Nephron progenitor cell (in vitro differentiated cells): ENCODE data around the gene NCAM1.

ENCODE experiments used
- DNase-seq: peaks from one replicate; pipeline ENCODE4 v3.0.0; 2021
- H3K27ac Mint-ChIP-seq: 2 replicates; pipeline ENCODE4 v1.8.0; 2021; ENCODE audit warnings: mild to moderate bottlenecking, moderate library complexity, mixed read lengths
- H3K27me3 Mint-ChIP-seq: 2 replicates; pipeline ENCODE4 v1.8.0; 2021; ENCODE audit warnings: mild to moderate bottlenecking, low read depth, mixed read lengths; ENCODE audit not compliant: poor library complexity
- H3K36me3 Mint-ChIP-seq: 2 replicates; pipeline ENCODE4 v1.8.0; 2021; ENCODE audit warnings: low read depth, mixed read lengths
- H3K4me1 Mint-ChIP-seq: 2 replicates; pipeline ENCODE4 v1.8.0; 2021; ENCODE audit warnings: mixed read lengths
- H3K4me3 Mint-ChIP-seq: 2 replicates; pipeline ENCODE4 v1.8.0; 2021; ENCODE audit warnings: mild to moderate bottlenecking, moderate library complexity, mixed read lengths
- H3K9me3 Mint-ChIP-seq: 2 replicates; pipeline ENCODE4 v1.8.0; 2021; ENCODE audit warnings: mild to moderate bottlenecking, moderate library complexity, mixed read lengths
- CTCF ChIP-seq: fragments of 200-600 bp; sonication (generic); IDR thresholded peaks from 2 replicates; pipeline ENCODE4 v1.5.0; 2021; ENCODE audit warnings: antibody characterized with exemption

The NCAM1 gene

DNA sequence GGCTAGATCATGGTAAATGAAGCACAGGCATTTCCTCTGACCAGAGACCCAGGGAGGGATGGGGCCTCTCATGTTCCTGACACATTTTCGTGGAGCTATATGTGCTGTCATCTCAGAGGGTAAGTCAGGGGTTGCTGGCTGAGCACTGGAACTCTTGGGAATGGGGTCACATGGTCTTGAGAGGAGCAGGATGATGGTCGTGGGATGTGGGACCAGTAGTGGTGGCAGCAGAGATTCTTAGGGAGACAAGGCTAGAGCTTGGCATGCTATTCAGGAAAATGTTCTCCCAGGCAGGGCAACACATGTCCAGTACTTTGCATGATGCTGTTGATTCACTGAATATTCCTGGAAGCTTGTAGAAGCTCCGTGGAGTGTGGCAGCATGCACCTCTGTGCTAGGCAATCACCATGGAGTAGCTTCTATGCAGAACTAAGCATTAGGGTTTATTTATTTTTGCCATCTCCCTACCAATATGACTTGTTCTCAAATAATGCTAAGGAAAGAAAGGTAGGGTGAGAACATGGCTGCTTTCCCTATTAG lies 321.7 kb downstream of the NCAM1 start:
- Mint-ChIP-seq H3K4me1 (peaks cover 3% of the 10 kb centered on the region), H3K9me3 (no peaks in the 10 kb centered on the region), H3K27me3 (peaks cover 6% of the 10 kb centered on the region), H3K4me3 (no peak overlapping the region), H3K36me3 (no peaks in the 10 kb centered on the region), H3K27ac (no peak overlapping the region)
- TF ChIP-seq CTCF = no peak
- no peak for DNase-seq

GRCh38 chr11:113283881-113284280 lies 322.7 kb downstream of the NCAM1 start:
- Mint-ChIP-seq H3K27me3 (peaks cover 6% of the 10 kb centered on the region), H3K36me3 (no peaks in the 10 kb centered on the region), H3K4me1 (peaks cover 3% of the 10 kb centered on the region), H3K9me3 (no peaks in the 10 kb centered on the region), H3K27ac (no peak overlapping the region), H3K4me3 (no peak overlapping the region)
- no peak for DNase-seq
- no peak for TF ChIP-seq CTCF

DNA sequence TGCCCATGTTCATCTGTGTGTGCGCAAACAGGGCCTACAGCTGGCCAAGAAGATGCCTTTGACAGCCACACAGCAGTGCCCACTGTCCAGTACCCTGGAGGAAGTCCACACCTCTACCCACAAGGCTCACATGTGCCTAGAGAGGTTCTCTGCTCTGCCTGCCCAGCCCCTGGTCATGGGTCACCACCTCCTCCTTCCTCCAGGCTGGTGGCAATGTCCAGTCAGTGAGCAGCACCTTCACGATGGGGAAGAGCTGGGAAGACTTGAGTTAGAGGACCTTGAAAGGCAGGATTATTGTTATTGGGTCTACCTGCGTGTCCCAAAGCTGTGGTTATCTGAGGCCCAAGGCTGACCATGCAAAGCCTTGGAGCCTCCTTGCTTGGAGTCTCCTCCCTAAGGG lies 324.8 kb downstream of the NCAM1 start:
- Mint-ChIP-seq H3K4me3 (no peak overlapping the region), H3K9me3 (no peaks in the 10 kb centered on the region), H3K27me3 (peaks cover 7% of the 10 kb centered on the region), H3K27ac (no peak overlapping the region), H3K36me3 (no peaks in the 10 kb centered on the region), H3K4me1 (peaks cover 3% of the 10 kb centered on the region)
- DNase-seq = no peak
- no peak for TF ChIP-seq CTCF

DNA sequence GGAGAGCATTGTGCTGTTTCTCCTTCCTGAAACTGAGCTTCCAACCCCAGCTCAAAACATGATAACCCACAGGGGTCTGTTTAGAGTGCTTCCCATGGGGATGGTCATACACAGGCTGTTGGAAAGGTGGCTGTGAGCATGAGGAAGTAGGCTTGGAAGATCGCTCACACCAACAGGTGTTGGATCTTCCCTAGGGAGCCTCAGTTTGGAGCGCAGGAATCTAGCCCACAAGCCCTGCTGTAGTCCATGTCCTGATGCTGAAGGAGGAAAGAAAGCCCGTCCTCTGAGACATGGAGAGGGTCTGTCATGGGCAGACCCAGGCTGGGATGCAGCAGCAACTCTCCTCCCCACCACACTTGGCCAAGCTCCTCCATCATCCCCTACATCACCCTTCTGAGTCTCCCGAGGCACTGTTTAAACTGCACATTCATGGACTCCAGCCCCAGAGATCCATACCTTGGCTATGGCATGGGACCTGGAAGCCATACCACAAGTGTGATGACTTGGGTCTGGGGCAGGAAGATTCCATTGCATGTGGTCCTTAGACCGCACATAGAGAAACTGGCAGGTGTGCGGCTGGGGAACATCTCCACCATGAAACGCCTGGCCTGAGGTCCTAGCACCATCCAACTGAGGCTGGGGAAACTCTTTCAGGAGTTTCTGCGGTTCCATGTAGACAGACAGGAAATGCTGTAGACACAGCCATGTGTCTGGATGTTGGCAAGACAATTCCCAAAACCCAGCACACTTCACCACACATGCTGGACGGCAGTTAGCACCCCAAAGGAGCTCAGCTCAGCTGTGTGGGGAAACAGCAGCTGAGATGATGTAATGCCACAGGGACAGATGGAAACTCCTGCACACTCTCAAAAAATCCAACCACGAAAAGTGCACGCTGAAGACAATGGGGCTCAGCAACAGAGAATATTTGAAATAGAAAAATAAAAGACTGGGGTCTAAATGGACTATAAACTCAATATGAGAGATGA lies 325.6 kb downstream of the NCAM1 start:
- DNase-seq = no peak
- Mint-ChIP-seq H3K9me3 (no peaks in the 10 kb centered on the region), H3K4me1 (peaks cover 3% of the 10 kb centered on the region), H3K27ac (no peak overlapping the region), H3K27me3 (peaks cover 10% of the 10 kb centered on the region), H3K4me3 (no peak overlapping the region), H3K36me3 (no peaks in the 10 kb centered on the region)
- TF ChIP-seq CTCF = no peak

DNA sequence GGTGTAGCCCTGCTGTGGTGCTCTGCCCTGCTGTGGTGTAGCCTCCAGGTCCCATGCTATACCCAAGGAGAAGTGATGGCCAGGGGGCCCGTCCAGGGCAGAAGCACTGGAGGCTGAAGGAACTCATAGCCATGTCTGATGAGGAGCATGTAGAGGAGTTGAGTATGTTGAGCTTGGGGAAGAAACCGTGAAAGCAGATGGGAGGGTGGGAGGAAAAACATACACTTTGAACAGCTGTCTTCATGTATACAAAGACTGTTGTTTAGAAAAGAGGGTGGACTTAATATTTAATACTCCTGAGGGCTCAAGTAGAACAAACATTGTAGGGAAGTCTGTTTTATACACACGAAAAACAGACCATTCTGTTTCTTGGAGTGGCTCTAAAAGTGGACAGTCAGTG lies 326.6 kb downstream of the NCAM1 start:
- H3K4me3 Mint-ChIP-seq = no peak overlapping the region
- no peak for DNase-seq
- H3K27me3 Mint-ChIP-seq = peaks cover 15% of the 10 kb centered on the region
- no peak for TF ChIP-seq CTCF
- H3K4me1 Mint-ChIP-seq = peaks cover 3% of the 10 kb centered on the region
- H3K36me3 Mint-ChIP-seq = no peaks in the 10 kb centered on the region
- no peak overlapping the region for H3K27ac Mint-ChIP-seq
- no peaks in the 10 kb centered on the region for H3K9me3 Mint-ChIP-seq
